Fibroblast of mammary gland (primary cell): ENCODE results near the gene SNX11.

Experiments
- DNase-seq: peaks from one replicate; pipeline ENCODE4 v3.0.0-alpha.2; 2010; ENCODE audit warnings: low read depth
- H3K4me3 ChIP-seq: 2 replicates; pipeline ENCODE4 v1.5.1; 2011; ENCODE audit warnings: low read depth, mild to moderate bottlenecking, low read length, moderate library complexity; ENCODE audit not compliant: control insufficient read depth
- TF ChIP-seq, protein P1 (sequence below): conservative IDR thresholded peaks from 2 replicates; pipeline ENCODE4 v1.5.1; 2011; ENCODE audit warnings: low read depth, low read length, inconsistent platforms; ENCODE audit not compliant: control insufficient read depth, insufficient read depth

The SNX11 gene

GRCh38 chr17:48107137-48108055, at the start of gene SNX11:
Gene SNX11 (plus strand): TSS chr17:48107766. CDS start chr17:48112044, 4,278 bp downstream.
- H3K4me3 ChIP-seq, result peak within 1 kb of the TSS; percentile 94
- DNase-seq, result peak; percentile 75
- TF ChIP-seq, protein P1, sequence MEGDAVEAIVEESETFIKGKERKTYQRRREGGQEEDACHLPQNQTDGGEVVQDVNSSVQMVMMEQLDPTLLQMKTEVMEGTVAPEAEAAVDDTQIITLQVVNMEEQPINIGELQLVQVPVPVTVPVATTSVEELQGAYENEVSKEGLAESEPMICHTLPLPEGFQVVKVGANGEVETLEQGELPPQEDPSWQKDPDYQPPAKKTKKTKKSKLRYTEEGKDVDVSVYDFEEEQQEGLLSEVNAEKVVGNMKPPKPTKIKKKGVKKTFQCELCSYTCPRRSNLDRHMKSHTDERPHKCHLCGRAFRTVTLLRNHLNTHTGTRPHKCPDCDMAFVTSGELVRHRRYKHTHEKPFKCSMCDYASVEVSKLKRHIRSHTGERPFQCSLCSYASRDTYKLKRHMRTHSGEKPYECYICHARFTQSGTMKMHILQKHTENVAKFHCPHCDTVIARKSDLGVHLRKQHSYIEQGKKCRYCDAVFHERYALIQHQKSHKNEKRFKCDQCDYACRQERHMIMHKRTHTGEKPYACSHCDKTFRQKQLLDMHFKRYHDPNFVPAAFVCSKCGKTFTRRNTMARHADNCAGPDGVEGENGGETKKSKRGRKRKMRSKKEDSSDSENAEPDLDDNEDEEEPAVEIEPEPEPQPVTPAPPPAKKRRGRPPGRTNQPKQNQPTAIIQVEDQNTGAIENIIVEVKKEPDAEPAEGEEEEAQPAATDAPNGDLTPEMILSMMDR, result no peak

DNA sequence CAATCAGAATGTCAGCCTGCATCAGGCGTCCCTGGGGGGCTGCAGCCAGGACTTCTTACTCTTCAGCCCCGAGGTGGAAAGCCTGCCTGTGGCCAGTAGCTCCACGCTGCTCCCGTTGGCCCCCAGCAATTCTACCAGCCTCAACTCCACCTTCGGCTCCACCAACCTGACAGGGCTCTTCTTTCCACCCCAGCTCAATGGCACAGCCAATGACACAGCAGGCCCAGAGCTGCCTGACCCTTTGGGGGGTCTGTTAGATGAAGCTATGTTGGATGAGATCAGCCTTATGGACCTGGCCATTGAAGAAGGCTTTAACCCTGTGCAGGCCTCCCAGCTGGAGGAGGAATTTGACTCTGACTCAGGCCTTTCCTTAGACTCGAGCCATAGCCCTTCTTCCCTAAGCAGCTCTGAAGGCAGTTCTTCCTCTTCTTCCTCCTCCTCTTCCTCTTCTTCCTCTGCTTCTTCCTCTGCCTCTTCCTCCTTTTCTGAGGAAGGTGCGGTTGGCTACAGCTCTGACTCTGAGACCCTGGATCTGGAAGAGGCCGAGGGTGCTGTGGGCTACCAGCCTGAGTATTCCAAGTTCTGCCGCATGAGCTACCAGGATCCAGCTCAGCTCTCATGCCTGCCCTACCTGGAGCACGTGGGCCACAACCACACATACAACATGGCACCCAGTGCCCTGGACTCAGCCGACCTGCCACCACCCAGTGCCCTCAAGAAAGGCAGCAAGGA, 49.0 kb upstream of the SNX11 start:
- TF ChIP-seq, protein P1, result no peak

GRCh38 chr17:48059125-48059668, 48.4 kb upstream of the SNX11 start:
- DNase-seq, result no peak
- TF ChIP-seq, protein P1, result no peak
- no peak overlapping the region for H3K4me3 ChIP-seq

More for the DNA sequence above, 49.0 kb upstream of the SNX11 start:
- no peak overlapping the region for H3K4me3 ChIP-seq
- DNase-seq, result no peak

GRCh38 chr17:48060249-48060648, 47.3 kb upstream of the SNX11 start:
- DNase-seq, result no peak
- TF ChIP-seq, protein P1, result no peak
- H3K4me3 ChIP-seq, result no peak overlapping the region

DNA sequence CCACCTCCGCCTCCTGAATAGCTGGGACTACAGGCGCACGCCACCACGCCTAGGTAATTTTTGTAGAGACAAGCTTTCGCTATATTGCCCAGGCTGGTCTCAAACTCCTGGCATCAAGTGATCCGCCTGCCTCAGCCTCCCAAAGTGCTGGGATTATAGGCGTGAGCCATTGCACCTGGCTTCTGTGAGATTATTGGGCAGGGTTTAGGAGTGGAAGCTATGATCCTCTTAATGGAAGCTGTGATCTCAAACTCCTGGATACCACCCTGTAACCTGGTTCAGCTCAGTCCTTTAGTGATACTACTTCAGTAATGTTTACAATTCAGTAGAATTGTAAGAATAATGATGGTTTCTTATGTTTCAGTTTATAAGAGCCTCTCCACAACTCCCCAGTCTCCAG, 45.3 kb upstream of the SNX11 start:
- DNase-seq, result no peak
- TF ChIP-seq, protein P1, result no peak
- no peak overlapping the region for H3K4me3 ChIP-seq

GRCh38 chr17:48064638-48065037, 42.9 kb upstream of the SNX11 start:
- DNase-seq, result no peak
- no peak overlapping the region for H3K4me3 ChIP-seq
- TF ChIP-seq, protein P1, result no peak
